Left forelimb (tissue), 1 donor: Measurements from ENCODE around the gene UBFD1.
A peak's percentile ranks its signal among the peaks of the same experiment; 100 is the strongest.
"Not testable (repeated sequence)": the region's sequence is repeated elsewhere in the genome, so short reads cannot be mapped to it uniquely, and the experiment has no call there.

ENCODE experiments used
- DNase-seq: peaks from one replicate; pipeline ENCODE4 v3.0.0-alpha.2; 2018; ENCODE audit warnings: low spot score

The UBFD1 gene

DNA sequence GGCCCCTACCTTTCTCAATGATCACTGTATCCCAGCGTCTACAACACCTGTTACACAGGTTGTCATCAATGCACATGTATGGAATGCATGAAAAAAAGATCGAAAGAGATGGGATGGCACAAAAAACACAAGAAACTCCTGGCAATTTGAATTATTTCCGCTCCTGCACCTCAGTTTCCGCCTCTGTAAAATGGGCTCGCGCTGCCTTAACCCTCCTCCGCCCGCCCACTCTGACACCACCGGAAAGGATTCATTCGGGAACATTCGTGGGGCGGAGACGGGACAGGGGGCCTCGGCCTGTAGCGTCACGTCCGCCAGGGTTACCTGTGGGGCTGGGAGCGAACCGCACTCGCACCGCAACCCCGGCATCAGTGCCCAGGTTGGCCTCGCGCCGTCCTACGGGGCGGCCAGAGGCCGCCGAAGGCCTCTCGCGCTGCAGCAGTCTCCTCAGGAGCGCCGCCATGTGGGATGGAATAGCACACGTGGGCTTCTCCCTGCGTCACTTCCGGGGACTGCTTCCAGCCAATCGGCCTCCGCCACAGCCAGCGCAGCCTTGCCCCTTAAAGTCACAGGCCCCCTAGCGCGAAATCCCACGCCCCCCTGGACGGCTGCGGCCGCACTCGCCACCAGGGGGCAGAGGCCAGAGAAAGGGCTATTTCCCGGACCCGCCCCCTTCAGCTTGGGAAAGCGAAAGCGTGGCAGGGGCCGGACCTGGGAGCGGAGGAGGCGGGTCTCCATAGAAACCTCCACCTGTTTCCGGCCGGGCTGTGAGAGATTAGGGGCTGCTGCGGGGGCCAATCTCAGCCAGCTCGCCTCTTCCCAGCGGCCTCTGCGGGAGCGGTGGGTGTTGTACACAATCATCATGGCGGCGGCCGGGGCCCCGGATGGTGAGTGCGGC lies at the start of gene UBFD1, which contains the start of gene EARS2:
UBFD1 (plus strand) TSS at position 847 of the 898 bp plus-strand sequence; CDS start at position 863, 16 bp downstream.
EARS2 (minus strand) TSS at position 470 of the 898 bp plus-strand sequence; CDS start at position 463, 7 bp downstream.
- DNase-seq, result peak; percentile 100

- no peak for DNase-seq
Observed at GRCh38 chr16:23508589-23509440, 48.7 kb upstream of the UBFD1 start.

DNA sequence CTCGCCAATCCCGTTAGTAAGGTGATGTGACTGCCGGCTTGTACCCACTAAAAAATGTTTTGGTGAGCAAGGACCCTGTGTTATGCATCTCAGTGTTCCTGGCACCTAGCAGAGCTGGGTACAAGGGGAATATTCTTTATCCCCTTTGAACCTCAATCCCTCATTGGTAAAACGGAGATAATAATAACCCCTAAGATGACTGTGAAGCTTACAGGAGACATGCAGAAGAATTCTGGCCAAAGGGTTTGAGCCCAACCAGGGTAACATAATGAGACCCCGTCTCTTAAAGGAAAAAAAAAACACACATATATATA lies 48.1 kb upstream of the UBFD1 start:
- DNase-seq, result no peak

DNA sequence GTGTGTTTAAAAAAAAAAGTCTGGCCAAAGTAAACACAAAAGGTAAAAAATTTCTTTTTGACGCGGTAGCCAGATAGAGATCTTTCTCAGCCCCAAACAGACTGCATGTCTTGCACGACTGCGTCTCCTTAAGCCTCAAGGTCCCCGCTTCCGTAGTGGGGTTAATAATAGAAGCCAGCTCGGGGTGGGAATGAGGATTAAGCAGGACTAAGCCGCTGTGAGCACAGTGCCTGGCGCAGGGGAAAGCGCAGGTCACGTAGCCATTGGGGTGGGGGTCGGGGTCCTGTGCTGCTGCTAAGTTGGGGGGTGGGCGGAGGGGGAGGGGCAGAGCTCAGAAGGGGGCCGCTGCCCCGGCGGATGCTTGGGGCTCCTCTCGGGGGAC lies 47.8 kb upstream of the UBFD1 start:
- no peak for DNase-seq

DNA sequence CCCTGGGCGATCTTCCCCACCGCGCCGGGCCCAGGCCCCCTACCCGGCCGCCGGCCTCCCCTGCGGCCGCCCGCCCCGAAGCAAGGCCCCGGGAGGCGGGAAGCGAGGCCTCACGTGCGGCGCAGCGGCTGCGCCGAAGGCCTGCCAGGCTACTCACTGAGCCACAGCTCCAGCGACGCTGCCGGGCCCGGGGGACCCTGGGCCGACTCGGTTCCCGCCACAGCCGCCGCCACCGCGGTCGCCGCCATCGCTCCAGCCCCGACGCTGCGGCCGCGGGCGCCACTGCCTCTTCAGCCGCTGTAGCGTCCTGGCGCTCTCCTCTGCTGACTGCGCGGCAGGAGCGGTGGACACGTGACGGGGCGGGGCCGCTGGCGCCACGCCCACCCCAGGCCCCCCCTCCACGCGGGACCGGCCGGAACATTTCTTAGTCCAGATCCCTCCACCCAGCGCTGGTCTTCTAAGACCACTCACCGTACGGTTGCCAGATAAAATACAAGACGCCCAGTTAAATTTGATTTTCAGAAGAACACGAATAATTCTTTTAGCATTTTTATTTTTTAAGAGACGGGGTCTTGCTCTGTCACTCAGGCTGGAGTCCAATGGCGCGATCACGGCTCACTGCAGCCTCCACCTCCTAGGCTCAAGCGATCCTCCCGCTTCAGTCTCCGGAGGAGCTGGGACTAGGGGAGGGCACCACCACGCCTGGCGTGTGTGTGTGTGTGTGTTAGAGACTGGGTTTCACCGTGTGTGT lies 47.2 kb upstream of the UBFD1 start, which contains the start of gene GGA2:
GGA2 (minus strand) TSS at position 331 of the 751 bp plus-strand sequence; CDS start at position 248, 83 bp downstream.
- peak; percentile 94 for DNase-seq

GRCh38 chr16:23510915-23511270 lies 46.6 kb upstream of the UBFD1 start:
- not testable (repeated sequence) for DNase-seq

- DNase-seq, result no peak
Observed at GRCh38 chr16:23511731-23512130, 45.8 kb upstream of the UBFD1 start.

DNA sequence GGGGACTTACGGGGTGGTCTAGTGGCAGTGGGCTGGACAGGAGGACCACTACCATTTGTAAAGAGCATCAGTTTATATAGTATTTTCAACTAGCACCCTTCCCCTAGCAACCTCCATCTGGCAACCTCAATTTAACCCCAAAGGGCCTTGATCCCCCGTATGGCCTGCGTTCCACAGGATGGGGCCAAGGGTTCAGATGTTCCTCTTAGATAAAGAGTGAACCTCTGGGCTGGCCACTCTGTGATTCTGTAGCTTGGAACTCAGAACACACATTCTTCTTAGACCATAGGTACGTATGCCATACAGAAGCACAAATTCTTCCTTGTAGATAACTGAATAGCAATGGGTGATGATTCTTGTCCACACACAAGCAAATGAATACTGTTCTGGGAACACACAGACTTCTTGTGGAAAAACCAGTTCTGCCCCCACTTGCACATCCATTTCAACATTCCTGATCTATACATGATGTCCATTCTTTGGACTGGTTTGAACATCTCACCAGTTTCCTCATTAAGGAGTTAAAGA lies 45.3 kb upstream of the UBFD1 start:
- no peak for DNase-seq

DNA sequence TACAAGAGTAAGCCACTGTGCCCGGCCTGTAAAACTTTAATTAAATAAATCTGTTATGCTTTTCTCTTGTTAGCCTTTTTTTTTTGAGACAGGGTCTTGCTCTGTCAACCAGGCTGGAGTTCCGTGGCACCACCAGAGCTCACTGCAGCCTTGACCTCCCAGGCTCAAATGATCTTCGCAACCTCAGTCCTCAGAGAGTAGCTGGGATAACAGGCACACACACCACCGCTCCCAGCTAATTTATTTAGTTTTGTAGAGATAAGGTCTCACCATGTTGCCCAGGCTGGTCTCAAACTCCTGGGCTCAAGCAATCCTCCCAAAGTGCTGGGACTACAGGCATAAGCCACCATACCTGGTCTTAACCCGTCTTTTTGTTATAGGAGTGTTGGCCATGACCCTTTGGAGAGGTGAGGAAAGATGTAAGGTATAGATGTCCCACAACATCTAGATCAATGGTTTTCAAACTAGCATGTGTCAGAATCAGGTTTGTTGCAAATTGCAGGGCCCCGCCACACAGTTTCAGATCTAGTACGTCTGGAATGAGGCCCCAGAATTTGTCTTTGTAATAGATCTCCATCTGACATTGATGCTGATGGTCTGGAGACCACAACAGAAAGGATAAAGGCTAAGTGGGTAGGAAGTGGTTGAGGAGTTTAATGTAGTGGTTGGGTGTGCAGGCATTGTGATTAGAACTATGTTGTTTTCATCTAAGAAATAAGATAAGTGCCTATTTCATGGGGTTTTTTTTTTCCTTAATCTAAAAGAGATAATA lies 43.0 kb upstream of the UBFD1 start:
- DNase-seq, result no peak

- no peak for DNase-seq
Observed at GRCh38 chr16:23515881-23516280, 41.6 kb upstream of the UBFD1 start.

GRCh38 chr16:23516366-23517137 lies 41.0 kb upstream of the UBFD1 start:
- no peak for DNase-seq

GRCh38 chr16:23518435-23518891 lies 39.1 kb upstream of the UBFD1 start:
- no peak for DNase-seq

GRCh38 chr16:23519282-23519681 lies 38.2 kb upstream of the UBFD1 start:
- no peak for DNase-seq

- no peak for DNase-seq
Observed at GRCh38 chr16:23520500-23520899, 37.0 kb upstream of the UBFD1 start.

- DNase-seq, result no peak
Observed at GRCh38 chr16:23521037-23521743, 36.3 kb upstream of the UBFD1 start.

GRCh38 chr16:23521965-23522364 lies 35.6 kb upstream of the UBFD1 start:
- no peak for DNase-seq

- DNase-seq, result no peak
Observed at GRCh38 chr16:23523321-23523720, 34.2 kb upstream of the UBFD1 start.

DNA sequence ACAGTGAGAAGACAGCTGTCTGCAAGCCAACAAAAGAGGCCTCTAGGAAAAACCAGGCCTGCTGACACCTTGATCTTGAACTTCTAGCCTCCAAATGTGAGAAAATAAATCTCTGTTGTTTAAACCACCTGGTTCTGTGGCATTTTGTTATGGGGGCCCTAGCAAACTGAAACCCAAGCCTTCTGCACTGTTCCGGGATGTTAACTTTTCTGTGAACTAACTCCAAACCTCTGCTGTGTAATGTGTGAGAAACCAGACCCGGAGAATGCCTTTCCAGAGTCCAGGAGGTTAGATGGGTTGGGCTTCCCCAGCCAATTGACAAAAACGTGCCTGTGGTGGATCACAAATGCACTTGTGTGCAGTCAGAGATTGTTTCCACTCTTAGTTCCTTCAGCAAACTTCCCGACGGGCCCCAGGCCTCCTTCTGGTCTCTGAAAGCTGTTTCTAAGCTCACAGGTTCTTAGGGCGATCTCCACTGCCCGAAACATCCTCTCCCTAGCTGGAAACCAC lies 33.6 kb upstream of the UBFD1 start:
- no peak for DNase-seq

DNA sequence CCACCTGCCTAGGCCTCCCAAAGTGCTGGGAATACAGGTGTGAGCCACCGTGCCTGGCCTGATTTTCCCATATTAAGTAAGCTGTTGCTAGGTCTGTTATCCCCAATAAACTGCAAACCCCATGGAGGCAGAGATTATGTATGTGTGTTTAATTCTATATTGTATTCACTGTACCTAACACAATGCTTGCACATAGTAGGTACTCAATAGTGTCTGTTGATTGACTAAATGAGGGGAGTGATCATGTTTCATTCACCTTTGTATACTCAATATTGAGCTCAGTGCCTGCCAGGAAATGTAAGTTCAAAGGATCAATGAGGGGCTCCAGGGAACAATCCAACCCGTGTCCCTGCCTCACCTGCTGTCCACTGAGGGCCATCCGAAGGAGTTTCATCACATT lies 32.6 kb upstream of the UBFD1 start:
- no peak for DNase-seq
